Common myeloid progenitor, CD34-positive (primary cell): ENCODE results near the gene MGAT5.

Source experiments
- CTCF ChIA-PET: fragments of 350-600 bp; sonication (Branson Sonifier 250); formaldehyde crosslinking; loops from one replicate; lab custom pipeline; 2021; ENCODE audit warnings: antibody characterized with exemption; lab: Charles Lee
- POLR2A ChIA-PET: fragments of 350-600 bp; sonication (Branson Sonifier 250); formaldehyde crosslinking; loops from one replicate; lab custom pipeline; 2021; ENCODE audit warnings: antibody characterized with exemption; lab: Charles Lee
- DNase-seq, 3 donors: peaks; one replicate each; pipeline versions ENCODE4 v3.0.0 to v3.0.0-alpha.2; 2013
- H3K27ac ChIP-seq, 2 experiments: 1 replicate in 1 of 2; 2 replicates in 1 of 2; pipeline ENCODE4 v1.7.0; 2013; ENCODE audit warnings: inconsistent platforms in 2 of 2, low read length in 2 of 2, mild to moderate bottlenecking in 2 of 2, low read depth in 1 of 2, moderate library complexity in 1 of 2; ENCODE audit not compliant: severe bottlenecking in 2 of 2, insufficient read depth in 1 of 2, poor library complexity in 1 of 2
- H3K27me3 ChIP-seq, 5 experiments: replicated peaks in 2 of 5; 1 replicate in 3 of 5; 2 replicates in 2 of 5; pipeline versions ENCODE4 v1.6.1 to v1.7.0; 2013; ENCODE audit warnings: low read length in 4 of 5, mild to moderate bottlenecking in 2 of 5, moderate library complexity in 2 of 5, inconsistent platforms in 1 of 5; ENCODE audit not compliant: insufficient read depth in 5 of 5, control insufficient read depth in 4 of 5
- H3K36me3 ChIP-seq, 4 experiments: 1 replicate in 2 of 4; 2 replicates in 2 of 4; pipeline versions ENCODE4 v1.6.1 to v1.7.0; 2013; ENCODE audit warnings: low read length in 3 of 4, control low read depth in 1 of 4, mild to moderate bottlenecking in 1 of 4; ENCODE audit not compliant: control insufficient read depth in 4 of 4, insufficient read depth in 4 of 4
- H3K4me1 ChIP-seq, 4 experiments: 1 replicate in 3 of 4; 2 replicates in 1 of 4; pipeline versions ENCODE4 v1.6.1 to v1.7.1; 2013; ENCODE audit warnings: low read length in 3 of 4, mild to moderate bottlenecking in 3 of 4, control low read depth in 1 of 4, inconsistent platforms in 1 of 4, moderate library complexity in 1 of 4; ENCODE audit not compliant: control insufficient read depth in 4 of 4, insufficient read depth in 4 of 4; ENCODE audit errors: control extremely low read depth in 1 of 4
- H3K4me3 ChIP-seq, 7 experiments: 1 replicate in 4 of 7; 2 replicates in 3 of 7; pipeline versions ENCODE4 v1.5.1 to v1.7.0; 2013; ENCODE audit warnings: mild to moderate bottlenecking in 7 of 7, low read length in 6 of 7, moderate library complexity in 6 of 7, inconsistent platforms in 2 of 7, low read depth in 2 of 7, control low read depth in 1 of 7; ENCODE audit not compliant: insufficient read depth in 4 of 7, control insufficient read depth in 1 of 7; ENCODE audit errors: extremely low read depth in 1 of 7
- H3K9me3 ChIP-seq, 5 experiments: 1 replicate in 4 of 5; 2 replicates in 1 of 5; pipeline versions ENCODE4 v1.6.1 to v1.7.1; 2013; ENCODE audit warnings: low read length in 4 of 5, mild to moderate bottlenecking in 2 of 5, inconsistent platforms in 1 of 5, low read depth in 1 of 5, moderate library complexity in 1 of 5; ENCODE audit not compliant: control insufficient read depth in 4 of 5, insufficient read depth in 2 of 5; ENCODE audit errors: control extremely low read depth in 1 of 5
- WGBS: methylation state at CpG from one replicate; pipeline ENCODE4 v1.1.5; 2013; ENCODE audit not compliant: insufficient coverage; 5-methylcytosine and 5-hydroxymethylcytosine counted together

Gene MGAT5

GRCh38 chr2:134354611-134355010 lies 100.7 kb downstream of the MGAT5 start:
- Histone ChIP-seq H3K27me3 (no peaks in the 10 kb centered on the region), H3K9me3 (no peaks in the 10 kb centered on the region), H3K4me3 (no peak overlapping the region), H3K27ac (no peak overlapping the region), H3K4me1 (no peaks in the 10 kb centered on the region), H3K36me3 (peaks cover 0 to 26% (median 16%) of the 10 kb centered on the region in 4 experiments)
- POLR2A ChIA-PET: no interaction called here
- CTCF ChIA-PET: no interaction called here
- WGBS: 96% methylated on average over 3 of the region's 3 CpGs
- no peak for DNase-seq

DNA sequence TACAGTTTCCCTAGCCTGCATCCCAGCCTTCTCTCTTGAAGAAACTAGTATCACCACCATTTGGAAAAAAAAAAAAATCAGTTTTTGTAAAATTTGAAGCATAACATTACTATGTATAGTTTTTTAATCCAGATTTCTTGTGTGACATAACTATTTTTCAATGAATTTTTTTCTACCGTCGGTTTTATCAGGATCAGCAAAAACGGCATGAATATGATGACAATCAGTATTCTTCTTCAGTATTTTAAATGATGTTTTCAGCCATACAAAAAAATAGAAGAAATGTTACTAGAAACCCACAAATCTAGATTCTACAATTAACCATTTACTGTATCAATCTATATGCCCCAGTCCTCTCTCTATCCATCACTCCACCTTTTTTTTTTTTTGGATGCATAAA lies 103.9 kb downstream of the MGAT5 start:
- Histone ChIP-seq H3K4me1 (no peaks in the 10 kb centered on the region), H3K4me3 (no peak overlapping the region), H3K27ac (no peak overlapping the region), H3K36me3 (peaks cover 3 to 21% (median 13%) of the 10 kb centered on the region in 4 experiments), H3K9me3 (no peaks in the 10 kb centered on the region), H3K27me3 (no peaks in the 10 kb centered on the region)
- CTCF ChIA-PET: interaction anchor here (0.6 kb wide), 1 partner anchor 10 kb away, joined by 3 read pairs; no protein-coding TSS in a partner anchor
- POLR2A ChIA-PET: no interaction called here
- no CpG with 5 or more reads among the region's 3 CpGs for WGBS
- no peak for DNase-seq

GRCh38 chr2:134359367-134360081 lies 105.7 kb downstream of the MGAT5 start:
- no peak overlapping the region for H3K27ac ChIP-seq
- H3K4me3 ChIP-seq: no peak overlapping the region
- H3K4me1 ChIP-seq: no peaks in the 10 kb centered on the region
- no peaks in the 10 kb centered on the region for H3K27me3 ChIP-seq
- DNase-seq: no peak
- 100% methylated on average over 4 of the region's 10 CpGs for WGBS
- H3K9me3 ChIP-seq: no peaks in the 10 kb centered on the region
- H3K36me3 ChIP-seq: peaks cover 9 to 25% (median 11%) of the 10 kb centered on the region in 4 experiments
- CTCF ChIA-PET: no interaction called here
- POLR2A ChIA-PET: no interaction called here

DNA sequence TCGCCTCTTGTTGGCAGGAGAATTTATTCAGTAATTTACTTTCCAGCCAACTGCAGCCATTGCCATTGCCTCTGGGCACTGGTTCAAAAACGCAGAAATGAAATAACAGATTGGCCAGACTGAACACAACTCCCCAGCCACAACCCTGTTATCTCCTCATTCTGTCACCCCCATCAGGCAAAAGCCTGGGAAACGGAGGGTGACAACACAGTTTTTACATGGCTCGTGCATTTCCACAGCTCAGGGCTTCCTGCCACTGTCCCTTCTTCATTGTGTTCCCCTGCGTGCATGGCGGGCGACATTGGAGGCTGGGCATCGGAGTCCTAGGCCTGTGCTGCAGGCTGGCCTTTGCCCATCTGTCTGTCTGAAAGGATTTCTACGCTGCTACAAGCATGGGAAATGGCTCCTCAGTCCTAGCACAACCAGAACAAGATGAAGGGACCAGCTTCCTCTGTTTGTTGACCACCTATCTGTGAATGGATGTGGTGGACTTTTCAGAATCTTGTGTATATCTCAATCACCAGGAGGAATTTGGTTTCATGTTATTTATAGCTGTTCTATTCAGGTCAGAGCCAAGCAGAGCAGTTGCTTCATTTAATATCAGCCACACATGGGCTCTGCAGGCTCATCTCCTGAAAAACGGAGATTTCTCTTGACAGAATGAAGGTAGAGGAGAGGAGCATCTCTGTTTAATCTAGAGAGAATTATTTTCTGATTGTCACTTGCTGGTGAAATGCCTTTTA lies 107.0 kb downstream of the MGAT5 start:
- no peaks in the 10 kb centered on the region for H3K4me1 ChIP-seq
- H3K9me3 ChIP-seq: no peaks in the 10 kb centered on the region
- H3K27ac ChIP-seq: no peak overlapping the region
- H3K36me3 ChIP-seq: peaks cover 7 to 22% (median 10%) of the 10 kb centered on the region in 4 experiments
- H3K27me3 ChIP-seq: no peaks in the 10 kb centered on the region
- ChIA-PET POLR2A (no interaction called here), CTCF (no interaction called here)
- DNase-seq: no peak
- H3K4me3 ChIP-seq: no peak overlapping the region
- WGBS: 96% methylated on average over 7 of the region's 10 CpGs

- H3K4me3 ChIP-seq: no peak overlapping the region
- ChIA-PET CTCF (no interaction called here), POLR2A (no interaction called here)
- no peaks in the 10 kb centered on the region for H3K4me1 ChIP-seq
- no peak for DNase-seq
- WGBS: 100% methylated on average over 1 of the region's 1 CpG
- H3K36me3 ChIP-seq: peaks cover 5 to 22% (median 10%) of the 10 kb centered on the region in 4 experiments
- H3K27ac ChIP-seq: no peak overlapping the region
- no peaks in the 10 kb centered on the region for H3K27me3 ChIP-seq
- H3K9me3 ChIP-seq: no peaks in the 10 kb centered on the region
Measured at GRCh38 chr2:134361648-134362047, 107.8 kb downstream of the MGAT5 start.

DNA sequence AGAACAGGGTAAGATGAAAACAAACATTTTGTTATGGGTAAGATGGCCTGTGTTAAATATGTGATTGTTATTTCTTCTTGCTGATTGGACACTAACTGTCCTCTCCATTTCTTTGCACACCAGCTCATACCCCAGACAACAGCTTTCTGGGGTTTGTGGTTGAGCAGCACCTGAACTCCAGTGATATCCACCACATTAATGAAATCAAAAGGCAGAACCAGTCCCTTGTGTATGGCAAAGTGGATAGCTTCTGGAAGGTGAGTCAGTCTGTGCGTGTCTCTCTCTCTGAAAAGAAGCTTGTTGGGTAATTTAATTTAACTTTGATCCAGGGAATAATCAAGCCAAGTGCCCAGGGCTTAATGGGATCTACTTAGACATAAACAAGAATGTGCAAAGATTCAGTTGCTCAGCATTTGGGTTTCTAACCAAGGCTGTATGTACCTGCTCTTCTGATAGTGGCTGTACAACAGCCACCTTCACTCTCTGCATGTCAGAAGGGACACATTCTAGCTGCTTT lies 108.3 kb downstream of the MGAT5 start:
- 100% methylated on average over 1 of the region's 1 CpG for WGBS
- H3K9me3 ChIP-seq: no peaks in the 10 kb centered on the region
- POLR2A ChIA-PET: no interaction called here
- H3K36me3 ChIP-seq: peaks cover 2 to 22% (median 10%) of the 10 kb centered on the region in 4 experiments
- no peak for DNase-seq
- H3K27ac ChIP-seq: no peak overlapping the region
- CTCF ChIA-PET: no interaction called here
- no peaks in the 10 kb centered on the region for H3K4me1 ChIP-seq
- no peak overlapping the region for H3K4me3 ChIP-seq
- H3K27me3 ChIP-seq: no peaks in the 10 kb centered on the region

DNA sequence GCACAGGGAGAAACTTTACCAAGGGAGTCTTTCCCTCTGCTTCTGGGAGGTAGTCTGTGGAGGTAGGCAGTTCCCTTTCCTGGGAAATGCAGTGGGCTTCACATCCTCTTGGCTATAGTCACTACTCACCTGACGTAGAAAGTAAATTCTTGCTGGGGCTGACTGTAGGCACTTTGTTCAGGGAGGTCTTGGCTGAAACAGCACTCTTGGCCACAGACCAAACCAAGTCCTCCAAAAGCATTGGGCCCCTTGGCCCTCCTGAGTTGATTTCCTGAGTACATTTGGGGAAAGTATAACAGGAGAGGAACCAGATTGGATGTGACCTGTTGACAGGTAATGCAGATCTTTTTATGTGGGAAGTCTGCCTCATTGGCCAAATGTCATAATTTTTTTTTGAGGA lies 108.9 kb downstream of the MGAT5 start:
- no peaks in the 10 kb centered on the region for H3K4me1 ChIP-seq
- no CpG with 5 or more reads among the region's 1 CpG for WGBS
- H3K4me3 ChIP-seq: no peak overlapping the region
- H3K9me3 ChIP-seq: no peaks in the 10 kb centered on the region
- no peak for DNase-seq
- peaks cover 2 to 22% (median 10%) of the 10 kb centered on the region in 4 experiments for H3K36me3 ChIP-seq
- CTCF ChIA-PET: no interaction called here
- no peak overlapping the region for H3K27ac ChIP-seq
- POLR2A ChIA-PET: no interaction called here
- no peaks in the 10 kb centered on the region for H3K27me3 ChIP-seq
